Kidney capillary endothelial cell (primary cell): ENCODE data around the gene TEP1.
"Not testable (repeated sequence)": the region's sequence is repeated elsewhere in the genome, so short reads cannot be mapped to it uniquely, and the experiment has no call there.

Experiments
- DNase-seq: peaks from one replicate; pipeline ENCODE4 v3.0.0-alpha.2; 2018; ENCODE audit warnings: low spot score

The TEP1 gene

DNA sequence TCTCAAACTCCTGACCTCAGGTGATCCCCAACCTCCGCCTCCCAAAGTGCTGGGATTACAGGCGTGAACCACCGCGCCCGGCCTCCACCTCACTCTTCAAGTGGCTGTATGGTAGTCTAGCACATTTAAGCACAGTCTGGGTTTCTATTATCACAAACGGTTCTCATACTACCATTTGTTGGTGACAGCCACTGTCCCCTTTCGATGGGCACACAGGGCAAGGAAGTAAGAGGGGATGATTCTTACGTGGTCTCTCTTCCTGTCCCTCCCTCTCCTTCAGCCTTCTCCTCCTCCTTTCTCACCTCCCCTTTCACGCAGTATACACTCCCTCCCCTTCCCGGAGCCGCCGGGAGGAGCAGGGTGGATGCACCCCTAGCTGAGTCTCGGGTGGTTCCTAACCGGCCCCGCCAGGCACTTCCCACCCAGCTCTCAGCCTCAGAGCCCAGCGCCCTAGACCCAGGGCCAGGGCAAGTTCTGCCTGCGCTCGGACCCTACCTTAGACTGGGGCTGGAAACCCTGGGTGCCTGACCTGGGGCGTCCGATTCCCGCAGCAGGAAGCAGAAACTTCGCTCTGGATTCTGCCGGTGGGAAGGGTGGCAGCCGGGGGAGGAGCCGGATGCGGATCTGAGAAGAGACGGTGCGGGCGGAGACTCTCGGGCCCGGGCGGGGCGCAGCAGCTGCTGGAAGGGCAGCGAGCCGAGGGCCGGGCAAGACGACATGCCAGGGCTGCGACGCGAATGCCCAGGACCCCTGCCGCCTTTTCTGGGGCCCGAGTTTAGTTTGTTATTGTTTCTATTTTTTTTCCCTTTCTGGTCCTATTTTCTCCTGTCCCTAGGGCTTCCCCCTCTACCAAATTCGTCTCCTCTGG, at the start of gene TEP1:
Gene TEP1 (minus strand): TSS at position 626 of the 868 bp plus-strand sequence. CDS start 5,062 bp downstream, outside the sequence.
- peak; percentile 68 for DNase-seq

GRCh38 chr14:20461225-20462141, 48.2 kb upstream of the TEP1 start, which contains the start of gene PIP4P1:
TSS of gene PIP4P1 (minus strand) at chr14:20461434. CDS start at chr14:20461325, 109 bp downstream.
- peak; percentile 100 for DNase-seq

DNA sequence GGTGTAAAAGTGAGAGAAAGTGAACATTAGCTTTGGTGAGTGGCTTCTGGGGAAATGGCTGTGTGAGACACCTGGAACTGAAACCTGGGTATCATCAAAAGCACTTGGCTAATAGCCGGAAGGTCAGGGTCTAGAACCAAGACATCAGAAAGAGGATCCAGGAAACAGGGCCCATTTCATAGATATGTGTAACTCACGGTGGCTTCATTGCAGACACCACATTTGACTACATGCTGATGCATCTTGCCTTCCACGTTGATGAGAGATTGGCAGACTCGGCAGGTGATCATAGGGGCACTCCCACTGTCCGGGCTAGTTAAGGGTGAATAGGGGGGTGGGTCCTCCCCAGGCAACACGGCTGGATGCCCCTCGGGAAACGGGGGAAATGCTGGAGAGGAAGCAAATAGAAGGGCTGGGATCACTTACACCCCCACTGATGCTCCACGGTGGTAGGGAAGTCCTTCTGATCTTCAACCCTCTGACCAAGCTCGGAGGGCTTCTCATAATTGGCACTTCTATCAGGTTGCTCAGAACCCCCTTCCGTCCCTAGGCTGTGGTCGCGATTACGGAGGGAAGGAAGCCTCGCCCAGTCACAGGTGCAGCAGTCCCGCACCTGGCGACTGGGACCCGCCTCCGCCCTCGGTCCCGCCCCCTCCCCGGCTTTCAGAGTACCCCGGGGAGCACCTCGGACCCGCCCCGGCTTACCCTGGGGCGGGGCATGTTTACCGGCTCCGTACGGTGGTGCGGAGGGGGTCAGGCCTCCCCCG, 47.3 kb upstream of the TEP1 start:
- DNase-seq, result no peak

DNA sequence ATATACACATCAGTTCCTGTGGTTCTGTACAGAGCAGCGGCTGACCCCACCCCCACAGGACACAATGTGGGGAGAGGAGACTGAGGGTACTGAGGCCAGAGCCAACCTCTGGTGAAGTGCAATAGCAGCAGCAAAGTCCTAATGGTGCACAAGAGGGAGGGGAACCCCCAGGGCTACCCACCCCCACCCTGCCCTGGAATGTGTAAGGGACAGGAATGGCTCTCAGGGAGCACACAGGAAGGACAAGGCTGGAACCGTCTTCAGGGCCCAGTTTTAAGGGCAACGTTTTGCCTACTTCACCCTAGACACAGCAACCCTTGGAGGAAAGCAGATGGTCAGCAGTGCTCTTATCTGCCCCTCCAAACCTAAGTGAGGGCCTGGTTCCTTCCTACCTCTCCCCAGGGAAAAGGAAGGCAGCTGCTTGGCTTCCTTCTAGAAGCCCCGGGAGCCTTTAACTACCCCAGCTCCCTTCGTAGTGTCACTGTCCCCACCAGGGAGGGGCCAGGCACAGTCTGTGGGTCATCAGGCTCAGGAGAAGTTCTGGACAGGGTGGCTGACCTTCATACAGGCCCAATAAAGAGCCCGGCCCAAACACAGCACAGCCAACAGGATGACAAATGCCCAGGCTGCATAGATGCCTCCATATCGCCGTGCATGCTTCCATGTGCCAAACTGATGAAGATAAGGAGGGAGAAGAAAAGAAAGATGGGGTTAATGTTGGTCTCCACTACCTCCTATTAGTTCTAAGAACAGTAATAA, 44.9 kb upstream of the TEP1 start:
- DNase-seq, result no peak

- no peak for DNase-seq
Observed at GRCh38 chr14:20456971-20457370, 43.7 kb upstream of the TEP1 start.

DNA sequence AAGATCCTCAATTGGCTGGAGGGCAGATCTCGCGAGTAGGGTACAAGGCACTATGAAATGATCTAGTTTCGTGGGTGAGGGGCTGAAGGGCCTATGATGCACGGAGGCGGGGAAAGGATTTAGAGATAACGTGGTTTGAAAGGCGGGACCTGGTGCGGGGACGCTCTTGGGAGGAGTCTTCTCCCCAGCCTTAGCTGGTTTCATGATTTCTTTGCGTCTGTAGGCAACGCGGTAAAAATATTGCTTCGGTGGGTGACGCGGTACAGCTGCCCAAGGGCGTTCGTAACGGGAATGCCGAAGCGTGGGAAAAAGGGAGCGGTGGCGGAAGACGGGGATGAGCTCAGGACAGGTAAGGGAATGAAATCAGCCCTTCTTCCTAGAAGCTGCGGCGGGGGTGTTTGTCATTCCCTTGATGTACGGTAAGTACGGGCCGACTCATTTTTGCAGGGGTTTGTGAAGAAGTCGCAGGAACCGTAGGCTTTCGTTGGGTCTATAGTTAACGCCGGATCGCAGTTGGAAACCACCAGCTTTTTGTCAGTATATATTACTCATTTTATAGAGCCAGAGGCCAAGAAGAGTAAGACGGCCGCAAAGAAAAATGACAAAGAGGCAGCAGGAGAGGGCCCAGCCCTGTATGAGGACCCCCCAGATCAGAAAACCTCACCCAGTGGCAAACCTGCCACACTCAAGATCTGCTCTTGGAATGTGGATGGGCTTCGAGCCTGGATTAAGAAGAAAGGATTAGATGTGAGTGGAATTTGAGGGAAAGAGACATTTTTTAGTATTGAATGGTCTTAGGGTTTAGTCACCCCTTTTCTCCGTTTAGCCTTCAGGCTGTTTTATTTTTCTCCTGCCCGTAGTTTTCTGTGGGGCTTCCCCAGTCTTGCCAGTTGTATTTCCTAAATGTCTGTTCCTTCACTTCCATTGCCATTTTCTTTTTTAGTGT, 42.3 kb upstream of the TEP1 start:
- DNase-seq, result peak; percentile 77

DNA sequence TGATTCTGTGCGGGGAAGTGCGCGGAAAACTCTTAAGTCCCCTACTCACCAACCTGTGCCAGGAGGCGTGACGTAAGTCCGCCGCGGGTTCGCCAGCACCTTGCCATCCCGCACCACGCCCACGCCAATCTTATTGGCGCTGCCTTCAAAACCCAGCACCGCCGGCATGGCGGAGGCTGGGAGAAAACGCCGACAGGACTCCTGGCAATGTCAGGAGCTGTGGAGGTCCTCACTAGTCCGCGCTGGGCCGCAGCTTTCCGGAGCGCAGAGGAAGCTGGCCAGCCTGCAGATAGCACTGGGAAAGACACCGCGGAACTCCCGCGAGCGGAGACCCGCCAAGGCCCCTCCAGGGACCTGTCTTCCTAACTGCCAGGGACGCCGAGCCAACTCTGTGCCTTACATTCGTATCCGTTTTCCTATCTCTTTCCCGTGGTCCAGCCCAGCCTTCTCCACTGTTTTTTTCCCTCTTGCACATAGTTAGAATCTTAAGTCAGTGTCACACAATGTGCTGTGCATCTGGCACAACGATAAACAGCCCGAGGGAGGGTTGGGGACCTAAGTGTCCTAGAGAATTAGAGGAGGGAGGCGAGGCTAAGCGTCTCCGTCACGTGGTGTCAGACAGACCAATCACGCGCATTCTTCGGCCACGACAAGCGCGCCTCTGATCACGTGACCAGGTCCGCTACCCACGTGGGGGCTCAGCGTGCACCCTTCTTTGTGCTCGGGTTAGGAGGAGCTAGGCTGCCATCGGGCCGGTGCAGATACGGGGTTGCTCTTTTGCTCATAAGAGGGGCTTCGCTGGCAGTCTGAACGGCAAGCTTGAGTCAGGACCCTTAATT, 41.4 kb upstream of the TEP1 start, which contains the start of the genes APEX1 and OSGEP:
Gene APEX1 (plus strand): TSS at position 711 of the 839 bp plus-strand sequence. CDS start 420 bp downstream, outside the sequence.
Gene OSGEP (minus strand): TSS at position 297 of the 839 bp plus-strand sequence. CDS start 129 bp downstream, at position 168.
- DNase-seq, result peak; percentile 98

DNA sequence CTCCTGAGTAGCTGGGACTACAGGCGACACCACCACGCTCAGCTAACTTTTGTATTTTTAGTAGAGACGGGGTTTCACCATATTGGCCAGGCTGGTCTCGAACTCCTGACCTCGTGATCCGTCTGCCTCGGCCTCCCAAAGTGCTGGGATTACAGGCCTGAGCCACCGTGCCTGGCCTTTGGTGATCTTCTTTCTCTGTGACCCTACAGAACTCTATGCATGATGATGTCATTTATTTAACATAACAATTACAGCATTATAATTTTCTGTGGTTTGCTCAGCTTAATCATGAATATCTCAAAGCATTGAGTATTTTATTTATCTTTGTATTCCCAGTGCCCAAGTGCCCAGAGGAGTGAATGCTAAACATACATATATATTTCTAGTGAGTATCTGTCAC, 39.5 kb upstream of the TEP1 start:
- DNase-seq, result not testable (repeated sequence)

DNA sequence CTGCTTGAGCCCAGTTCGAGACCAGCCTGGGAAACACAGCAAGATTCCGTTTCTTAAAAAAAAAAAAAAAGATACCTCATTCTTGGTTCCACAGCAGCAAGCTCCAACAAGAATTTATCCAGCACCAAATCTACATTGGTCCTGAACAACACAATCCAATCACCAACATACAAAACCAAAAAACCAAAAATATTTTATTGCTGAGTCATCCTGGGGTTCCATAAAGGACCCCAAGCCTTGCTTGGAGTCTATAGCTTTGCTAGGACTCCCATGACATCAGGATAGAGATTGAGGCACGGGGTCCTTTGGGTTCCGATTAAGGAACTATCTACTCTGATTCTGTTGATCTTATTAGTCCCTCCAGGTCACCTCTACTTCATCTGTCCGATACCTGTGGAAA, 33.6 kb upstream of the TEP1 start:
- DNase-seq, result no peak

GRCh38 chr14:20443650-20444049, 30.3 kb upstream of the TEP1 start:
- DNase-seq, result not testable (repeated sequence)

GRCh38 chr14:20441461-20441860, 28.2 kb upstream of the TEP1 start:
- DNase-seq, result no peak

GRCh38 chr14:20440882-20441281, 27.6 kb upstream of the TEP1 start:
- no peak for DNase-seq

DNA sequence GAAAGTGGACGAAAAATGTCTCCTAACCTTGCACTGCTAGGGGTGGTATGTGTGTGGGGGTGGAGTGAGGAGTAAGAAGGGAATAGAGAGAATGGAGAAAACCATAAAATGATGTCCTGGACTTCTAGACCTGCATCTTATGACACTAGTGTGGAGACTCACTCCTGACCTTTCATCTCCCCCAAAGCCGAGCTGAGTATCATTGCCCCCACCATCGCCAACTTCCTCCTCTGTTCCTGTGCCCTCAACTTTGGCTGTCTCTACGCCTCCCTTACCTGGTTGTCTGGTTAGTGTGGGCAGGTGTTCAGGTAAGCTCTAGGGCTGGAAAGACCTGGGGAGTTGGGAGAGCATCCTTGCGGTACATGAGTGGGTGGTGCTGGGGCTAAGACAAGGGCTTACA, 27.2 kb upstream of the TEP1 start:
- DNase-seq, result no peak

GRCh38 chr14:20438664-20439063, 25.4 kb upstream of the TEP1 start:
- DNase-seq, result no peak

DNA sequence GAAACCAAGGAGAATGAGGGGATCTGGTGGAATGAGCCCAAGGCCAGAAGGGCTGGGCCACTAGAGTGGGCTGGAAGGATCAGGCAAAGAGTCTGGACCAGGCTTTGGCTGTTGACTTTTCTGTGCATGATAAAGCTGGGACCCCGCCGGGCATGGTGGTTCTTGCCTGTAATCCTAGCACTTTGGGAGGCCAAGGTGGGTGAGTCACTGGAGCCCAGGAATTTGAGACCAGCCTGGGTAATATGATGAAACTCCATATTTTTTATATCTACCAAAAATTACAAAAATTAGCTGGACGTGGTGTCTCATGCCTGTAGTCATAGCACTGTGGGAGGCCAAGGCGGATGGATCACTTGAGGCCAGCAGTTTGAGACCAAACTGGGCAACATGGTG, 23.1 kb upstream of the TEP1 start:
- no peak for DNase-seq

DNA sequence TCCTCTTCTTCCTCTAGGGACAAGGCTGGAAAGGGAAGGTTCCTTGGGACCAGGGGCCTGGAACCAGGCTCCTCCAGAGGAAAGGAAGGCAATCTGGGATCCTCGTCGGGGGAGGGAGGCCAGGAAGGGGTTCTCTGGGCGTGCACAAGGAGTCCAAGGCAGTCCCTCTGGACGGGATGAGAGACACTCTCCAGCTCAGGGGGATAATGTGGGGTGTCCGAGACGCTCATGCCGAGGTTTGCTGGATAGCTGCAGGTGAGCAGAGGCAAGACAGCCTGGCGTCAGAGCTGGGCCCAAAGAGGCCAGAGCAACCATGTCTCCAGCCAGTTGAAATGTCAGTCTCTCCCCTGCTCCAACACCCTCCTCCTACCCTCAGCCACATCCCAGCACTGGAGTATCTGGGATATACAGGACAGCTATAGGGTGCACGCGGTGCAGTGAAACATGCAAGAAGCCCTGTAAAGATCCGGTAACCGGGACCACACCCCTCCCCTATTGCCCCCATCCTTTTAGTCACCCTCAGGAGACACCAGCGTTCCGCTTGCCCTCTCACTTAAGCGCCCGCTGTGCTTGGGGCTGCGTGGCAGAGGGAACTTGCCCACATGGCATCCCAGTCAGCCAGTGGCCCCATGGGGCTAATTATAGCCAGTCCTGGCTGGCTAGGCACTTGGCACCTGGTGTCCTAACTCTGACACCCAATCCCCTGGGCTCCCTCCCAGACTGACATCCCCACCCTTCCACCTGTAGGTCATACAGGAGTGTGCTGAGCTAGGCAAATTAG, 22.5 kb upstream of the TEP1 start, which contains the start of gene KLHL33:
Gene KLHL33 (minus strand): TSS at position 585 of the 781 bp plus-strand sequence. CDS start 355 bp downstream, at position 230.
- no peak for DNase-seq

GRCh38 chr14:20434701-20435581, 21.6 kb upstream of the TEP1 start:
- no peak for DNase-seq
